ENCODE measurements around the gene OR10P1. TPM values are rescaled to one million over a fixed set of nuclear protein-coding genes. Genes with fewer than 3 reads are reported as not detected.

The OR10P1 gene
- total RNA-seq, 6 experiments from 2014 or later, result not detected

DNA sequence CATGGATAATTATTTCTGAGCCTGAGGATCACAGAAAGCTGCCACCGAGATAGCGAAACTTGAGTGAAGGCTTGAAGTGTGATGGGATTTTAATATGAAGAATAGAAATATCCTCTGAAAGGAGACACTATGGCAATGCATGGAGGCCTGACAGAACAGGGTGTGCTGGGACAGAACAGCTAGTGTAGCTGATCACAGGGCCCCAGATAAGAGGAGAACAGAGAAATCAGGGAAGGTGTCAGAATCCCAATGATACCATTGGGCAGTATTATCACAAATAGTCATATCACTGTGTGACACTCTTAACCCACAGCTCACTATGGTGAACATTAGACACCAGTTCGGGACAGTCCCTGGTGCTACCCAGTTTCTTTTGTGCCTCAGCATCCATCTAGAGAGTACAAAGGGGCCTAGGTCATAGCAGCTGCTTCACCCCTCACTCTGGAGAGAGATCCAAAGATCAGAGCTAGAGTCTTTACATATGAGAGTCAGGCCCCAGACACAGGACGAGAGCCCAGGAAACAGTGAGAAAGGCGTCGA is 506 bp upstream of the OR10P1 start:
- Histone ChIP-seq H3K36me3 (no peaks in the 10 kb centered on the region), H3K27ac (no peak overlapping the region), H3K4me3 (no peak overlapping the region), H3K4me1 (no peaks in the 10 kb centered on the region), H3K27me3 (no peaks in the 10 kb centered on the region), H3K9me3 (no peaks in the 10 kb centered on the region)
- TF ChIP-seq, protein P1, sequence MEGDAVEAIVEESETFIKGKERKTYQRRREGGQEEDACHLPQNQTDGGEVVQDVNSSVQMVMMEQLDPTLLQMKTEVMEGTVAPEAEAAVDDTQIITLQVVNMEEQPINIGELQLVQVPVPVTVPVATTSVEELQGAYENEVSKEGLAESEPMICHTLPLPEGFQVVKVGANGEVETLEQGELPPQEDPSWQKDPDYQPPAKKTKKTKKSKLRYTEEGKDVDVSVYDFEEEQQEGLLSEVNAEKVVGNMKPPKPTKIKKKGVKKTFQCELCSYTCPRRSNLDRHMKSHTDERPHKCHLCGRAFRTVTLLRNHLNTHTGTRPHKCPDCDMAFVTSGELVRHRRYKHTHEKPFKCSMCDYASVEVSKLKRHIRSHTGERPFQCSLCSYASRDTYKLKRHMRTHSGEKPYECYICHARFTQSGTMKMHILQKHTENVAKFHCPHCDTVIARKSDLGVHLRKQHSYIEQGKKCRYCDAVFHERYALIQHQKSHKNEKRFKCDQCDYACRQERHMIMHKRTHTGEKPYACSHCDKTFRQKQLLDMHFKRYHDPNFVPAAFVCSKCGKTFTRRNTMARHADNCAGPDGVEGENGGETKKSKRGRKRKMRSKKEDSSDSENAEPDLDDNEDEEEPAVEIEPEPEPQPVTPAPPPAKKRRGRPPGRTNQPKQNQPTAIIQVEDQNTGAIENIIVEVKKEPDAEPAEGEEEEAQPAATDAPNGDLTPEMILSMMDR (IDR thresholded peaks at IDR 0.05), result no peak
- no peak for TF ChIP-seq POLR2A (IDR thresholded peaks at IDR 0.05)
- intact Hi-C loops (cut with DNase I), result no loop called here
- 65% methylated on average over 5 of the region's 6 CpGs for WGBS (ENCODE audit: insufficient coverage, low coverage, low lambda C conversion rate, missing lambda C conversion rate)
- no peak for ATAC-seq
- no peak for DNase-seq

DNA sequence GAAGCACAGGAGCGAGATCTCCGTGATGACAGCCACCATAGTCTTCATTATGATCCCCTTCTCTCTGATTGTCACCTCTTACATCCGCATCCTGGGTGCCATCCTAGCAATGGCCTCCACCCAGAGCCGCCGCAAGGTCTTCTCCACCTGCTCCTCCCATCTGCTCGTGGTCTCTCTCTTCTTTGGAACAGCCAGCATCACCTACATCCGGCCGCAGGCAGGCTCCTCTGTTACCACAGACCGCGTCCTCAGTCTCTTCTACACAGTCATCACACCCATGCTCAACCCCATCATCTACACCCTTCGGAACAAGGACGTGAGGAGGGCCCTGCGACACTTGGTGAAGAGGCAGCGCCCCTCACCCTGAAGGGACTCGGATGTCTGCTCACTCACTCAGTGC is 775 bp downstream of the OR10P1 start:
- TF ChIP-seq, protein P1 (IDR thresholded peaks at IDR 0.05), result no peak
- TF ChIP-seq POLR2A (IDR thresholded peaks at IDR 0.05), result no peak
- H3K9me3 ChIP-seq, result no peaks in the 10 kb centered on the region
- H3K36me3 ChIP-seq, result no peaks in the 10 kb centered on the region
- WGBS (ENCODE audit: insufficient coverage, low coverage, low lambda C conversion rate, missing lambda C conversion rate), result 72% methylated on average over 11 of the region's 15 CpGs
- H3K4me3 ChIP-seq, result no peak overlapping the region
- no peaks in the 10 kb centered on the region for H3K27me3 ChIP-seq
- no peak for ATAC-seq
- no peaks in the 10 kb centered on the region for H3K4me1 ChIP-seq
- intact Hi-C loops (cut with DNase I), result no loop called here
- no peak for DNase-seq
- H3K27ac ChIP-seq, result no peak overlapping the region

DNA sequence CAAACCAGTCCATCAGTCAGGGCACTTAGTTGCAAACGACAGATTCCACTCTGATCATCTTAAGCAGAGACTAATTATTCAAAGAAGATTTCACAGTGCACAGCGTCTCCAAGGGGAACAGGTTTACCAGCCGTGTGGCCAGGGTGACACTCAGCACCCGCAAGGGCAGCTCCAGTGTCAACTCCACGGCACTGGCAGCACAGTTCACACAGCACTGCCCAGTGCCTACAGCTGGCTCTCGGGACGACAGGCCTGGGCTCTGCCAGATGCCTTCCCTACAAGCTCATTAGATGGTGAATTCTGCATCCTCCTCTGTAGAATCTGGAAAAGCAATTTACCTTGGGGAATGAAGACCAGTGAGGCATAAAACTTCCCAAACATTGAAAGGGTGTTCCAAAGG is 4.9 kb downstream of the OR10P1 start:
- Histone ChIP-seq H3K4me3 (no peak overlapping the region), H3K27me3 (no peaks in the 10 kb centered on the region), H3K4me1 (no peaks in the 10 kb centered on the region), H3K27ac (peak overlapping the region in 1 of 3 donors; percentile 16), H3K9me3 (no peaks in the 10 kb centered on the region), H3K36me3 (no peaks in the 10 kb centered on the region)
- TF ChIP-seq, protein P1 (IDR thresholded peaks at IDR 0.05), result no peak
- no peak for TF ChIP-seq POLR2A (IDR thresholded peaks at IDR 0.05)
- WGBS (ENCODE audit: insufficient coverage, low coverage, low lambda C conversion rate, missing lambda C conversion rate), result 40% methylated on average over 3 of the region's 7 CpGs
- intact Hi-C loops (cut with DNase I), result no loop called here
- no peak for ATAC-seq
- no peak for DNase-seq

DNA sequence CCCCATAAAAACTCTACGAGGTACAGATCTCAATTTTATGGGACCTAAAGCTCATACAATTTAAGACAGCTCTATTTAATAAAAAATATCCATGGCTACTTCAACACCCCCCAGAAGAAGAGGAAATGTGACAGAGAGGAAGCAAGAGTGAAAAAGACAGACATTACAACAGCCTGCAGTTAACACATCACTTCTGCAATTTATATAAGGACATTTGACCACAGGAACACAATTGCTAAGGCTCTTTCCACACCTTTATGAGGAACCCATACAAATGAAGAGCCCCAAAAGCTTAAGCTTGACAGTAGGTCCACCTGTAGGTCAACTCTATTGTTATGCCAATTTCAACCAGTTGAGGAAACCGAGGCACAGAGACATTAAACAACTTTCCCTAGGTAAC is 5.6 kb downstream of the OR10P1 start:
- intact Hi-C loops (cut with DNase I), result no loop called here
- no peaks in the 10 kb centered on the region for H3K4me1 ChIP-seq
- no peak for TF ChIP-seq POLR2A (IDR thresholded peaks at IDR 0.05)
- TF ChIP-seq, protein P1 (IDR thresholded peaks at IDR 0.05), result no peak
- H3K36me3 ChIP-seq, result no peaks in the 10 kb centered on the region
- peak overlapping the region in 1 of 3 donors; percentile 40 for H3K27ac ChIP-seq
- DNase-seq (no peak), ATAC-seq (peak in 2 of 4 donors; percentile 11 to 28)
- no peak overlapping the region for H3K4me3 ChIP-seq
- H3K27me3 ChIP-seq, result no peaks in the 10 kb centered on the region
- WGBS (ENCODE audit: insufficient coverage, low coverage, low lambda C conversion rate, missing lambda C conversion rate), result 15% methylated on average over 2 of the region's 2 CpGs
- H3K9me3 ChIP-seq, result no peaks in the 10 kb centered on the region

DNA sequence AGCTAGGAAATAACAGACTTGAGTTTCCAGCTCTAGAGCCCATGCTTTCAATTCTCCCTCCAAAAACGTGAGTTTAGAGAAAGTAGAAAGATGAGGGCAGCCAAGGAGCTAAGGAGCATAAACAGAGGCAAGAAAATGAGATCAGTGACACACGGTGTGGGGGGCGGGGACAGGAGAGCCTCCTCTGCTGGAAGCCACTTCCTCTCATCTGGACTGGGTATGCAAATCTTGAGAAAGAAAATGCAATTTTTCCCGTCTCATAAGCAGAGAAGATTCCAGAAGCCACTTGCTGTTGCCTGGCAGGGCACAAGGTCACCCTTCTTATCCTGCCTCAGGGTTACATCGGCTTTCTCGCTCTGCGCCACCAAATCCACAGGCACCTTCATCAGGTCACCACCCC is 6.0 kb downstream of the OR10P1 start:
- H3K27me3 ChIP-seq, result no peaks in the 10 kb centered on the region
- TF ChIP-seq POLR2A (IDR thresholded peaks at IDR 0.05), result no peak
- TF ChIP-seq, protein P1 (IDR thresholded peaks at IDR 0.05), result no peak
- H3K36me3 ChIP-seq, result no peaks in the 10 kb centered on the region

More for the DNA sequence above, 6.0 kb downstream of the OR10P1 start:
- H3K9me3 ChIP-seq, result no peaks in the 10 kb centered on the region
- WGBS (ENCODE audit: insufficient coverage, low coverage, low lambda C conversion rate, missing lambda C conversion rate), result 49% methylated on average over 7 of the region's 7 CpGs
- intact Hi-C loops (cut with DNase I), result no loop called here
- no peaks in the 10 kb centered on the region for H3K4me1 ChIP-seq
- DNase-seq, result no peak
- peak overlapping the region in 1 of 3 donors; percentile 40 for H3K27ac ChIP-seq
- peak in 1 of 4 donors; percentile 4 for ATAC-seq
- no peak overlapping the region for H3K4me3 ChIP-seq
